Measurements from ENCODE around the gene CACNA1C.

DNA sequence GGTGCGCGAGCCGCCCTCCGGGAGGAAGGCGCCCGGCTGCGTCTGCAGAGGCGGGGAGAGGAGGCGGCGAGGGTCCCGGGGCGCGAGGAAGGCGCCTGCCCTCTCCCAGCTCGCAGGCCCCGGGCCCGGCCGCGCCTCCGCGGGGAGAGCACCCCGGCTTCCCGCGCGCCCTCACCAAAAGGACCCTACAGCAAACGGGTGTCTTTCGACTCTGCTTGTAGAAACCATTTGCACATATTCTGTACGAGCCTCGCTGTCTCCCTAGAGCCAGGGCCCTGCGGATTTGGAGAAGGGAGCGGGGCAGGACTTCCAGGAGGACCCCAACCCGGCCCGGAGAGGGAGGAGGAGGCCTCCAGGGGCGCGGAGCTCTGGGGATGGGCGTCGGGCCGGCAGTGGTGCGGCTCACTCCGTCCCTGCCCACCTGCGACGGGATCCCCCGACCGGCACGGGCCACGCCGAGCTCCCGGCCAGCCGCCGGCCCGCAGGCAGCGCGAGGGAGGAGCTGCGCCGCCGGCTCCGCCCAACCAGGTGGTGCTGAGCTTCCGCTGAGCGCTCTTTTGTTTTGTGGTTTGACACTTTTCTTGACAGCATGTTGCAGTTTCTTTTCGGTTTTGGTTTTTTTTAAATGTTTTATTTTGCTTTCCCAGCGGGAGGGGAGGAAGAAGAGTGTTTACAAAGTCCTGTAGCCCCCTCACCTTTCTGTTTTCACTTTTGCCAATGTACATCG, 638.7 kb downstream of the CACNA1C start:
- no peak for TF ChIP-seq EZH2 (IDR thresholded peaks at IDR 0.05; ENCODE audit: borderline replicate concordance, low read length)
- no peak for TF ChIP-seq CTCF (conservative IDR thresholded peaks at IDR 0.05 in 1 of 2, IDR thresholded peaks at IDR 0.05 in 1 of 2; ENCODE audit: extremely low read depth in 1 of 2, insufficient read depth in 1 of 2, low read depth in 1 of 2, low read length in 2 of 2)
